ENCODE results near the gene MGARP. TPM values are rescaled to one million over a fixed set of nuclear protein-coding genes. Genes with fewer than 3 reads are reported as not detected.

Gene MGARP
- total RNA-seq, 1 donor from 2014 or later: 0.27 TPM

- no peak for DNase-seq (ENCODE audit: missing footprints)
- ATAC-seq: peak; percentile 4
- intact Hi-C loops (cut with DNase I): loop anchor here (2.0 kb wide), 3 partner anchors 124 to 272 kb away; partner anchors contain the start of gene ELF2
Measured at GRCh38 chr4:139300431-139301112, 20.5 kb upstream of the MGARP start.

- DNase-seq (ENCODE audit: missing footprints): no peak
- no peak for ATAC-seq
- intact Hi-C loops (cut with DNase I): loop anchor here (5.0 kb wide), 2 partner anchors 72 to 202 kb away; no protein-coding TSS in a partner anchor
Measured at GRCh38 chr4:139299536-139299935, 19.5 kb upstream of the MGARP start.

DNA sequence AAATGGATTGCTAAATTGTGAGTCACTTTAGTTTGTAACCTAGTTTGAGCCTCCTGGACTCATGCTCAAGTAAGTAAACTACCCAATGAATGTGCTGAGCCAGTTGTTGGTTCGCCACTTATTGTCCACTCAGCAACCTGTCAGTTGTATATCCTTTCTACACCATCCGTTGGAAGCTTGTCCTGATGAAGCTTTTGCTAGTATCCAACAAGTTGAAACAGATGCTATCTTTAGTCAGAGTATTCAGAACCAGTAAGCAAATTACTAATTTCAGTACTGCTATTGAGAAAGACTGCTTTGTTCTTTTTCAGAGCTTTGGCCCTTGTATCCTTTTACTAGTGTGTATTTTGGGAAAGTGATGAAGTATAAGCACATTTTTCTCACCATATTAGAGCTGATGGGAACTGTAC, 17.0 kb upstream of the MGARP start:
- ATAC-seq: no peak
- DNase-seq (ENCODE audit: missing footprints): no peak
- intact Hi-C loops (cut with DNase I): loop anchor here (5.0 kb wide), 2 partner anchors 70 to 200 kb away; no protein-coding TSS in a partner anchor

GRCh38 chr4:139295942-139296299, 15.9 kb upstream of the MGARP start:
- intact Hi-C loops (cut with DNase I): loop anchor here (5.0 kb wide), 2 partner anchors 69 to 199 kb away; no protein-coding TSS in a partner anchor

GRCh38 chr4:139295206-139295941, 15.3 kb upstream of the MGARP start:
- ATAC-seq: peak; percentile 98

More at GRCh38 chr4:139295942-139296299, 15.9 kb upstream of the MGARP start:
- DNase-seq (ENCODE audit: missing footprints): no peak
- no peak for ATAC-seq

GRCh38 chr4:139286186-139286698, 6.2 kb upstream of the MGARP start:
- DNase-seq (ENCODE audit: missing footprints) (no peak), ATAC-seq (no peak)
- intact Hi-C loops (cut with DNase I): no loop called here

More at GRCh38 chr4:139295206-139295941, 15.3 kb upstream of the MGARP start:
- intact Hi-C loops (cut with DNase I): loop anchor here (5.0 kb wide), 2 partner anchors 68 to 198 kb away; no protein-coding TSS in a partner anchor
- DNase-seq (ENCODE audit: missing footprints): peak; percentile 100

- intact Hi-C loops (cut with DNase I): no loop called here
- ATAC-seq (no peak), DNase-seq (ENCODE audit: missing footprints) (no peak)
Measured at GRCh38 chr4:139282721-139283075, 2.7 kb upstream of the MGARP start.

DNA sequence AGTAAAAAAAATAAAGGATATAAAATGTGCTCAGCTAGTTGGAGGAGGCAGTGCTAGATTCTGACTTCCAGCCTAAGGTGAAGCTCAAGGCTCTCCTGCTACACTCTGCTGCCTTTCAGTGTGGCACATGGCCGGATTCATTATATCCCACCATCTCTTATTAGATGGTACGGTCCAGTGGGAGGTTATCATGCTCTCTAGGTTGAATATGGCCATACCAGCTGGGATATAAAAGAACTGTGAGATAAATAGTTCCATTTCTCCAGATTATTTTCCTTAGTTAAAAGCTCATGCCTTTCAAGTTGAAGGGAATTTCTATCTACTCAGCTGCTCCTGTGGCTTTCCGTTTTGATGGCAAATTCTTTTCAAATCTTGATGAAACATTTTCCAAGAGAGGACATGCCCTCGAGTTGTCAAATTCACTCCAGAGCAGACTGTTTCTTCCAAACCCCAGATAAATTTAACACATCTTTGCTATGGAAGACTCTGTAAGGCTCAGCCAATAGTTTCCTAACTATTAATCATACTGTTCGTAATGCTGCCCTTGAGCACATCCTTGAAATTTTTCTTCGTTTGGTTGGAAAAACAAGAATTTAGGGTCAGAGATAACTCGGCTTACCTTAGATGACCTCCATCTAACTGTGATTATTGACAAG, 2.2 kb upstream of the MGARP start:
- intact Hi-C loops (cut with DNase I): no loop called here
- no peak for ATAC-seq
- no peak for DNase-seq (ENCODE audit: missing footprints)

DNA sequence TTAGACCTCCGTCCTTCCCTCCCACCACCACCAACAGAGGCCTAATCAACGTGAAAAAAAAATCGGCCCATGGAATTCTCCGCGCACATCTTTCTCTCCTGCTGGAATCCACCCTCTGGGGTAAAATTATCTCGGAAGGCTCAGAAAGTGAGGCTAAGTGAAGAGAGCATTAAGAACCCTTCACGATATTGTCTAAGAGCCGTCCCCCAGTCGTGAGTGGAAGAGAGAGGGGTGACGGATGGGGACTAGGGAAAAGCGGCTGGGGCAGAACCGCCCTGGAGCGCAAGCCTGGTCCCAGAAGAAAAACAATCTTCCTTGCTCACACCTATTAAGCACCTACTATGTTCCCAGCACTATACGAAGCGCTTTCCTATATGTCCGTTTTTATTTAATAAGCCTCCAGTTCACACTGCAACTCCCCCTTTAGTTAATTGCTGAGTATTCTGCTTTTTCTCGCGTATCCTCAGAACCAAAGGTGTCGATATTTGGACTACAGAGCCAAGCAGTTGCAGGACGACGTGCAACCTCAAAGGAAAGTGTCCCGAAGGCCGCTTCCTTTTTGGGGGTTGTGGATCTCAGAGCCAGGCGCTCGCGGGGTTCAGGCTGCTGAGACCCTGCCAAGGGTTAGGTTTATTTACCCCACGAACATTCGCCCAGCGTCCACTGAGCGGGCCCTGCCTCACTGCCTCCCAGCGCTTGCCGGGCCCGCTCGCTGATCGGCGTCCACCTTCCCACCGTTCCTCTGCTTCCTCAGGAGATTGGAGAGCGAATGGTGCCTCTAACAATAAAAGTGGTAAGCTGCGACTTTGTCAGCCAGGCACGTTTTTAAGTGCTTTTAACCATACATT, 889 bp downstream of the MGARP start:
- ATAC-seq (no peak), DNase-seq (ENCODE audit: missing footprints) (no peak)
- intact Hi-C loops (cut with DNase I): no loop called here

GRCh38 chr4:139278485-139278884, 1.5 kb downstream of the MGARP start:
- DNase-seq (ENCODE audit: missing footprints): no peak
- no peak for ATAC-seq
- intact Hi-C loops (cut with DNase I): no loop called here

- ATAC-seq (no peak), DNase-seq (ENCODE audit: missing footprints) (no peak)
- intact Hi-C loops (cut with DNase I): no loop called here
Measured at GRCh38 chr4:139275281-139275735, 4.7 kb downstream of the MGARP start.

- intact Hi-C loops (cut with DNase I): no loop called here
- ATAC-seq (no peak), DNase-seq (ENCODE audit: missing footprints) (no peak)
Measured at GRCh38 chr4:139274790-139275189, 5.2 kb downstream of the MGARP start.

DNA sequence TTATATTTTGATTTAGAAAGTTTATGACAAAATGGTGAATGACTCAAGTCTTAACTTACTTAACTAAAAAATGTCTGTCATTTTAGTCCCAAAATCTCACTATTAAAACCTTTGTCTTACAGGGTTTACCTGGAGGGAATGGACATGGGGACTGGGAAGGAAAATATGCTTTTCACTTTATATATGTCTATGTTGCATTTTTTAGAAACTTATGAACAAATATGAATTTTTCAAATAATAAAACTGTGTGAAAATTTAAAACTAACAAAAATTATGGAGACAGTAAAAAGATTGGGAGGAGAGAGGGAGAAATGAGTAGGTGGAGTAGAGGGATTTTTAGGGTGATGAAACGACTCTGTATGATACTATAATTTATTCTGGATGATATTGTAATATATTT, 6.2 kb downstream of the MGARP start:
- no peak for DNase-seq (ENCODE audit: missing footprints)
- no peak for ATAC-seq
- intact Hi-C loops (cut with DNase I): no loop called here

- intact Hi-C loops (cut with DNase I): no loop called here
- DNase-seq (ENCODE audit: missing footprints) (no peak), ATAC-seq (no peak)
Measured at GRCh38 chr4:139267301-139267700, 12.7 kb downstream of the MGARP start.

GRCh38 chr4:139266583-139267257, 13.3 kb downstream of the MGARP start:
- DNase-seq (ENCODE audit: missing footprints) (peak; percentile 86), ATAC-seq (peak; percentile 89)
- intact Hi-C loops (cut with DNase I): no loop called here

DNA sequence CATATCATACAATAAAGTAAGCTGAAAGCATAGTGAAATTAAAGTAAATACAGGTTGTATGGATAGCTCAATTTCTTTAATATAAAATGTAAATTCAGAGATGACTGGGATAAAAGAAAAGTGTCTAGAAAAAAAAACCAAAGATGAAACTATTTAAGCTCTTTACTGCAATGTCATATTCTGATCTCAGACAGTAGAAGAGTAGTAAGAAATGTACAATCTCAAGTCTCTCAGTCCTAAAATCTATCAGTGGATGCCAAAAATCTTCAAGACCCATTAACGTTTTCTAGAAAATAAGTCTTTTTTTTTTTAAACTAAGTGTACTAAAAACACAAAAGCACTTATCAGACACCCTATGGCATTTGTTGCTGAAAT, 13.8 kb downstream of the MGARP start:
- ATAC-seq (no peak), DNase-seq (ENCODE audit: missing footprints) (no peak)
- intact Hi-C loops (cut with DNase I): no loop called here

DNA sequence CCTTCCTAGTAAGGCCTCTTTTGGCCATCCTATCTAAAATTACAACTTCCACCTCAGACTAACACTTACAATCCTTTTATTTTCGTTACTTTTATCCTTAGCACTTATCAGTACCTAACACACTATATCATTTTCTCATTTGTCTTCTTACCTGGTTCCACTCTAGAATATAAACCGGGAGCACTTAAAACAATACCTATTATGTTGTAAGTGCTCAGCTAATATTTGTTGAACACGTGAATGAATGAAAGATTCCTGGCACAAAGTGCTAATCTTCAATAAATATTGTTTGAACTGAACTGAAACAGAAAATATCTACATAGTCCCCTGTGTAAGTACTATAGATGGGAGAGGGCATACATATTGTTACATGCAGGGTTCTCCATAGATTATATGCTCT, 14.4 kb downstream of the MGARP start:
- ATAC-seq (no peak), DNase-seq (ENCODE audit: missing footprints) (no peak)
- intact Hi-C loops (cut with DNase I): no loop called here

DNA sequence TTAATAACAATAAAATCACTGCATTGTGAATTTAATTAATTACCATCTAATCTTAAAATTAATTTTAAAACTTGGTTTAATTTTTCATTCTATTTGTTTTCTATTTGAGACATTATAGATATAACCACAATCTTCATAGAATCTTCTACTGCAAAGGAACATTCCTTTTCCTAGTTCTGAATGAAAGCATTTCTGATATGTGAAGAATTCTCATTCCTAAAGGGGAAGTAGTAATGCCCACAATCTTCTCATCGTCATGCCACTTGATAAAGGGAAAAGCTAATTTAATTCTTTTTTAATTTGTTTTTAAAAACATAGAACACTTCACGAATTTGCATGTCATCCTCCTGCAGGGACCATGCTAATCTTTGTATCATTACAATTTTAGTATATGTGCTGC, 23.7 kb downstream of the MGARP start:
- intact Hi-C loops (cut with DNase I): no loop called here
- DNase-seq (ENCODE audit: missing footprints): no peak
- no peak for ATAC-seq

Data from Right ventricle myocardium inferior (tissue), 1 donor.